ENCODE measurements around the gene CCDC197.
A peak's percentile ranks its signal among the peaks of the same experiment; 100 is the strongest.

Gene CCDC197

DNA sequence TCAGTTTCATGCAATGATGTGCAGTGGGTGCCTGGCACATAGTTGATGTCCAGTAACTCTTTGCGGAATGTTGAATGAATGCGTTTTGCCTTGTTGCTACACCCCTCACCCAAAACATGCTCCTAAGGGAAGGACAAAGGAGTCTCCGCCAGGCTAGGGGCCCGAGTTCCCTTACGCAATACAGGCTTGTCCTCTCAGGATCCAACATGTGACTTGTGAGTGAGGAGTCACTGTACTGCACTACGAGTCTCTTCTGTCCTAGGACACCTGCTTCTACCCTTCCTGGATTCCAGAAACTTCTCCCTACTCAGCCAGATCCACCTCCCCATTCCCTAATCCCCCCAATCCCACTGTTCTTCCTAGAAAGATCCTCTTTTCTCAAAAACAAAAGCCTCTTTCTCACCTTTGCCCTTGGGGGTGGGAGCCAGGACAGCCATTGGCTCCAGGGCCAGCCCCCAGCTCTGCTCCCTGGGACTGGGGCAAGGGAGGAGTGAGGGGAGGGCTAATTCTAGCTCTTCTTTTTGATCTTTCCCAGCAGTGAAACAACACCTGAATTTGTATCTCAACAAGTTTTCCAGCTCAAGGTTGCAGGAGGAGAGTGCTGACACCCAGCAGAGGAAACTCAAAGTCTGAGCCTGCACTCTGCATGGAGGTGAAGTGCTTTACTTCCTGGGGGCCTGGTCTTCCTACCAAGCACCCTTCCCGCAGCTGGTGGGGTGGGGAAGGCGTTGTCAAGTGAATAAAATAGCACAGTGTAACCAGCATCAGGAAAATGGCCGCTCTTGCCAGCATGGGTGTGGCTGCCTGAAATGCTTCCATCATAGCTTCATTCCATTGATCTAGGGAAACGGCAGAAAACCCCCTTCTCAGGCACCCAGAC, 25.7 kb downstream of the CCDC197 start:
- no peaks in the 10 kb centered on the region for H3K9me3 ChIP-seq (ENCODE audit: low read length)
- no peaks in the 10 kb centered on the region for H4K20me1 ChIP-seq (ENCODE audit: insufficient read depth, low read length)
- H3K9ac ChIP-seq (ENCODE audit: low read length) = no peak overlapping the region
- H3F3A ChIP-seq (ENCODE audit: insufficient read depth, low read length) = no peaks in the 10 kb centered on the region
- H3K27me3 ChIP-seq (ENCODE audit: insufficient read depth, low read length) = no peaks in the 10 kb centered on the region
- peaks cover 11% of the 10 kb centered on the region for H3K4me1 ChIP-seq (ENCODE audit: insufficient read depth, low read length, severe bottlenecking)
- H3K4me3 ChIP-seq (ENCODE audit: low read depth, low read length, poor library complexity, severe bottlenecking) = no peak overlapping the region
- no peak overlapping the region for H2AFZ ChIP-seq (ENCODE audit: low read length)
- no peaks in the 10 kb centered on the region for H3K9me2 ChIP-seq (ENCODE audit: low read depth, low read length)
- no peak overlapping the region for H3K27ac ChIP-seq (ENCODE audit: low read depth, low read length, poor library complexity, severe bottlenecking)
- no peaks in the 10 kb centered on the region for H3K79me2 ChIP-seq (ENCODE audit: insufficient read depth, low read length)
- H3K36me3 ChIP-seq (ENCODE audit: insufficient read depth, low read length) = no peaks in the 10 kb centered on the region
- TF ChIP-seq EZH2 (IDR thresholded peaks at IDR 0.05; ENCODE audit: borderline replicate concordance, low read length) = no peak
- TF ChIP-seq, protein P1, sequence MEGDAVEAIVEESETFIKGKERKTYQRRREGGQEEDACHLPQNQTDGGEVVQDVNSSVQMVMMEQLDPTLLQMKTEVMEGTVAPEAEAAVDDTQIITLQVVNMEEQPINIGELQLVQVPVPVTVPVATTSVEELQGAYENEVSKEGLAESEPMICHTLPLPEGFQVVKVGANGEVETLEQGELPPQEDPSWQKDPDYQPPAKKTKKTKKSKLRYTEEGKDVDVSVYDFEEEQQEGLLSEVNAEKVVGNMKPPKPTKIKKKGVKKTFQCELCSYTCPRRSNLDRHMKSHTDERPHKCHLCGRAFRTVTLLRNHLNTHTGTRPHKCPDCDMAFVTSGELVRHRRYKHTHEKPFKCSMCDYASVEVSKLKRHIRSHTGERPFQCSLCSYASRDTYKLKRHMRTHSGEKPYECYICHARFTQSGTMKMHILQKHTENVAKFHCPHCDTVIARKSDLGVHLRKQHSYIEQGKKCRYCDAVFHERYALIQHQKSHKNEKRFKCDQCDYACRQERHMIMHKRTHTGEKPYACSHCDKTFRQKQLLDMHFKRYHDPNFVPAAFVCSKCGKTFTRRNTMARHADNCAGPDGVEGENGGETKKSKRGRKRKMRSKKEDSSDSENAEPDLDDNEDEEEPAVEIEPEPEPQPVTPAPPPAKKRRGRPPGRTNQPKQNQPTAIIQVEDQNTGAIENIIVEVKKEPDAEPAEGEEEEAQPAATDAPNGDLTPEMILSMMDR (IDR thresholded peaks at IDR 0.05; ENCODE audit: low read length) = no peak
- no peak overlapping the region for H3K4me2 ChIP-seq (ENCODE audit: low read length)

- Histone ChIP-seq H3F3A (ENCODE audit: insufficient read depth, low read length) (no peaks in the 10 kb centered on the region), H3K9me3 (ENCODE audit: low read length) (no peaks in the 10 kb centered on the region), H3K4me3 (ENCODE audit: low read depth, low read length, poor library complexity, severe bottlenecking) (no peak overlapping the region), H3K9ac (ENCODE audit: low read length) (no peak overlapping the region), H3K4me2 (ENCODE audit: low read length) (no peak overlapping the region), H2AFZ (ENCODE audit: low read length) (no peak overlapping the region), H4K20me1 (ENCODE audit: insufficient read depth, low read length) (no peaks in the 10 kb centered on the region), H3K9me2 (ENCODE audit: low read depth, low read length) (no peaks in the 10 kb centered on the region), H3K79me2 (ENCODE audit: insufficient read depth, low read length) (no peaks in the 10 kb centered on the region), H3K27ac (ENCODE audit: low read depth, low read length, poor library complexity, severe bottlenecking) (no peak overlapping the region), H3K4me1 (ENCODE audit: insufficient read depth, low read length, severe bottlenecking) (peaks cover 11% of the 10 kb centered on the region), H3K36me3 (ENCODE audit: insufficient read depth, low read length) (no peaks in the 10 kb centered on the region), H3K27me3 (ENCODE audit: insufficient read depth, low read length) (no peaks in the 10 kb centered on the region)
- no peak for TF ChIP-seq EZH2 (IDR thresholded peaks at IDR 0.05; ENCODE audit: borderline replicate concordance, low read length)
- TF ChIP-seq, protein P1 (IDR thresholded peaks at IDR 0.05; ENCODE audit: low read length) = no peak
Observed at GRCh38 chr14:94024549-94024948, 27.4 kb downstream of the CCDC197 start.

GRCh38 chr14:94025720-94026119, 28.6 kb downstream of the CCDC197 start:
- no peaks in the 10 kb centered on the region for H3K9me2 ChIP-seq (ENCODE audit: low read depth, low read length)
- no peaks in the 10 kb centered on the region for H3K27me3 ChIP-seq (ENCODE audit: insufficient read depth, low read length)
- H3K4me2 ChIP-seq (ENCODE audit: low read length) = no peak overlapping the region; the same call in 1 of the 2 replicates
- H4K20me1 ChIP-seq (ENCODE audit: insufficient read depth, low read length) = no peaks in the 10 kb centered on the region
- no peaks in the 10 kb centered on the region for H3K36me3 ChIP-seq (ENCODE audit: insufficient read depth, low read length)
- H3K27ac ChIP-seq (ENCODE audit: low read depth, low read length, poor library complexity, severe bottlenecking) = no peak overlapping the region
- no peaks in the 10 kb centered on the region for H3K79me2 ChIP-seq (ENCODE audit: insufficient read depth, low read length)
- peaks cover 11% of the 10 kb centered on the region for H3K4me1 ChIP-seq (ENCODE audit: insufficient read depth, low read length, severe bottlenecking)
- H3K4me3 ChIP-seq (ENCODE audit: low read depth, low read length, poor library complexity, severe bottlenecking) = peak overlapping the region; percentile 10
- H2AFZ ChIP-seq (ENCODE audit: low read length) = peak overlapping the region; percentile 61; the same call in 1 of the 2 replicates
- H3K9me3 ChIP-seq (ENCODE audit: low read length) = no peaks in the 10 kb centered on the region
- TF ChIP-seq, protein P1 (IDR thresholded peaks at IDR 0.05; ENCODE audit: low read length) = no peak
- TF ChIP-seq EZH2 (IDR thresholded peaks at IDR 0.05; ENCODE audit: borderline replicate concordance, low read length) = no peak
- no peak overlapping the region for H3K9ac ChIP-seq (ENCODE audit: low read length)
- no peaks in the 10 kb centered on the region for H3F3A ChIP-seq (ENCODE audit: insufficient read depth, low read length)

Data from OCI-LY1 (cell line).